Activated B cell treated with CpG ODN at 0.5 μM for 24 hours (primary cell): Measurements from ENCODE around the gene PPM1A. TPM values are rescaled to one million over a fixed set of nuclear protein-coding genes. Genes with fewer than 3 reads are reported as not detected.

ENCODE experiments used
- ATAC-seq: fragments of 200-7000 bp; cut with Tn5 transposase; one replicate; pipeline ENCODE4 v1.10.0; 2021; ENCODE audit warnings: low read depth, mild to moderate bottlenecking, moderate library complexity
- CTCF ChIA-PET: fragments of 350-600 bp; sonication (Branson Sonifier 250); formaldehyde crosslinking; loops from one replicate; lab custom pipeline; 2021; ENCODE audit warnings: antibody characterized with exemption; lab: Charles Lee
- POLR2A ChIA-PET: fragments of 350-600 bp; sonication (Branson Sonifier 250); formaldehyde crosslinking; loops from one replicate; lab custom pipeline; 2021; ENCODE audit warnings: antibody characterized with exemption; lab: Charles Lee
- DNase-seq: peaks from one replicate; pipeline ENCODE4 v3.0.0; 2022
- H3K27ac Mint-ChIP-seq: one replicate; pipeline ENCODE4 v1.8.0; 2020; ENCODE audit warnings: mixed read lengths
- H3K27me3 Mint-ChIP-seq: one replicate; pipeline ENCODE4 v1.8.0; 2021; ENCODE audit warnings: mixed read lengths
- H3K36me3 Mint-ChIP-seq: one replicate; pipeline ENCODE4 v1.8.0; 2021; ENCODE audit warnings: low read depth, mixed read lengths
- H3K4me1 Mint-ChIP-seq: one replicate; pipeline ENCODE4 v1.8.0; 2021; ENCODE audit warnings: mixed read lengths
- H3K4me3 Mint-ChIP-seq: one replicate; pipeline ENCODE4 v1.8.0; 2020; ENCODE audit warnings: mild to moderate bottlenecking, mixed read lengths
- H3K9me3 Mint-ChIP-seq: one replicate; pipeline ENCODE4 v1.8.0; 2020; ENCODE audit warnings: mixed read lengths
- intact Hi-C: fragments of 100-400 bp; cut with micrococcal nuclease; formaldehyde crosslinking; loops from one replicate; pipeline ENCODE4 v1.15.1; 2024
- total RNA-seq: library from RNA; stranded (reverse); gene quantifications from 2 replicates; pipeline ENCODE4 v1.2.3, GENCODE V29; 2022
- TF ChIP-seq, protein P1 (sequence below): fragments of 200-600 bp; IDR thresholded peaks from one replicate; pipeline ENCODE4 v1.8.0; 2022; ENCODE audit warnings: antibody characterized with exemption, mild to moderate bottlenecking

The PPM1A gene
- total RNA-seq, 1 donor from 2014 or later, result 47.5 TPM

DNA sequence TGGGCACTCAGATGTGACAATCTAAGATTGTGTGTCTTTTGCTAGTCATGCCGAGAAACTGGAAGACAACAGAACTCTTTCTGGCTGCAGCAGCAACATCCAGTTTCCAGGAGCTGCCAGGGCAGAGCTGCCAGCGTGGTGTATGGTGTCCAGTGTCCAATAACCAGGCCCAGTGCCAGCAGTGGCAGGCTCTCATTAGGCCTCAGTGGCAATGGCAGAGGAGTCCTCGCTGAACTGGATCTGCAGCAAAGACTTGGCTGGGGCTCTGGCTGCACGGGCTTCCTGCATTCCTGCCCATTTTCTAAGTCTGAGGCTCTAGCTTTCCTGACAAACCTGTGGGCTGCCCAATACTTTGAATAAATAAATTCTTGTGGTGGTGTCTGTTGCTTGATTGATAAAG lies 26.2 kb upstream of the PPM1A start:
- Mint-ChIP-seq H3K4me1 (peaks cover 10% of the 10 kb centered on the region), H3K36me3 (no peaks in the 10 kb centered on the region), H3K9me3 (no peaks in the 10 kb centered on the region), H3K27ac (no peak overlapping the region), H3K4me3 (no peak overlapping the region), H3K27me3 (no peaks in the 10 kb centered on the region)
- intact Hi-C loops, result no loop called here
- DNase-seq (no peak), ATAC-seq (no peak)
- ChIA-PET POLR2A (interaction anchor here (1.7 kb wide), 1 partner anchor 26 kb away, joined by 13 read pairs; the partner anchor contains the start of gene PPM1A), CTCF (no interaction called here)
- TF ChIP-seq, protein P1, sequence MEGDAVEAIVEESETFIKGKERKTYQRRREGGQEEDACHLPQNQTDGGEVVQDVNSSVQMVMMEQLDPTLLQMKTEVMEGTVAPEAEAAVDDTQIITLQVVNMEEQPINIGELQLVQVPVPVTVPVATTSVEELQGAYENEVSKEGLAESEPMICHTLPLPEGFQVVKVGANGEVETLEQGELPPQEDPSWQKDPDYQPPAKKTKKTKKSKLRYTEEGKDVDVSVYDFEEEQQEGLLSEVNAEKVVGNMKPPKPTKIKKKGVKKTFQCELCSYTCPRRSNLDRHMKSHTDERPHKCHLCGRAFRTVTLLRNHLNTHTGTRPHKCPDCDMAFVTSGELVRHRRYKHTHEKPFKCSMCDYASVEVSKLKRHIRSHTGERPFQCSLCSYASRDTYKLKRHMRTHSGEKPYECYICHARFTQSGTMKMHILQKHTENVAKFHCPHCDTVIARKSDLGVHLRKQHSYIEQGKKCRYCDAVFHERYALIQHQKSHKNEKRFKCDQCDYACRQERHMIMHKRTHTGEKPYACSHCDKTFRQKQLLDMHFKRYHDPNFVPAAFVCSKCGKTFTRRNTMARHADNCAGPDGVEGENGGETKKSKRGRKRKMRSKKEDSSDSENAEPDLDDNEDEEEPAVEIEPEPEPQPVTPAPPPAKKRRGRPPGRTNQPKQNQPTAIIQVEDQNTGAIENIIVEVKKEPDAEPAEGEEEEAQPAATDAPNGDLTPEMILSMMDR, result no peak

DNA sequence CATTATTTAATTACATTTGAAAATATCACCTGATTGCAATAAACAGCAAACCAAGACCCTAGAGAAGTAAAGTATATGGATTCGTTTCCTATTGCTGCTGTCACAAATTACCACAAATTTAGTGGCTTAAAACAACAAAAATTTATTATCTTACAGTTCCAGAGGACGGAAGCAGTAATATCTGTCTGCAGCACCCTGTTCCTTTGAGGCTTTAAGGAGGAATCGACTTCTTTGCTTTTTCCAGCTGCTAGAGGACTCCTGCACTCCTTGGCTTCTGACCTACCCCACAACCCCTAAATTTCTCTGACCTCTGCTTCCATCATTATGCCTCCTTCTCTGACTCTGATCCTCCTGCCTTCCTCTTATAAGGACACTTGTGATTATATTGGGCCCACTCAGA lies 23.8 kb upstream of the PPM1A start:
- intact Hi-C loops, result no loop called here
- no peaks in the 10 kb centered on the region for H3K9me3 Mint-ChIP-seq
- ChIA-PET POLR2A (no interaction called here), CTCF (no interaction called here)
- no peak for DNase-seq
- TF ChIP-seq, protein P1, result no peak
- ATAC-seq, result no peak
- no peak overlapping the region for H3K27ac Mint-ChIP-seq
- H3K27me3 Mint-ChIP-seq, result no peaks in the 10 kb centered on the region
- no peaks in the 10 kb centered on the region for H3K36me3 Mint-ChIP-seq
- peaks cover 6% of the 10 kb centered on the region for H3K4me1 Mint-ChIP-seq
- no peak overlapping the region for H3K4me3 Mint-ChIP-seq

DNA sequence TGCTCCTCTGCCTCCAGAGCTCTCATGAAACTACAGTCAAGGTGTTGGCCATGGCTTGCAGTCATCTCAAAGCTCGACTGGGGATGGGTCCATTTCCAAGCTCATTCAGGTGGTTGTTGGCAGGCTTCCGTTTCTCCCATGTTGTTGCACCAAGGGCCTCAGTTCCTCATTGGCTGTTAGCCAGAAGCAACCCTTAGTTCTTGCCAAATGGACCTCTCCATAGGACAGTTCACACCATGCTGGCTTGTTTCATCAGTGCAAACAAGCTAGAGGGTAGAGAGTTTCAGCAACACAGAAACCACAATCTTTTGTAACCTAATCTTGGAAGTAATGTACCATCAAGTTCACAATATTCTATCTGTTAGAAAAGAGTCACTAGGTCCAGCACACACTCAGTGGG lies 22.7 kb upstream of the PPM1A start:
- DNase-seq (no peak), ATAC-seq (no peak)
- intact Hi-C loops, result no loop called here
- H3K4me1 Mint-ChIP-seq, result no peaks in the 10 kb centered on the region
- H3K36me3 Mint-ChIP-seq, result no peaks in the 10 kb centered on the region
- no peak overlapping the region for H3K27ac Mint-ChIP-seq
- peaks cover 2% of the 10 kb centered on the region for H3K9me3 Mint-ChIP-seq
- POLR2A ChIA-PET, result interaction anchor here (0.6 kb wide), 1 partner anchor 22 kb away, joined by 4 read pairs; no protein-coding TSS in a partner anchor
- CTCF ChIA-PET, result no interaction called here
- no peak overlapping the region for H3K4me3 Mint-ChIP-seq
- TF ChIP-seq, protein P1, result no peak
- H3K27me3 Mint-ChIP-seq, result no peaks in the 10 kb centered on the region

DNA sequence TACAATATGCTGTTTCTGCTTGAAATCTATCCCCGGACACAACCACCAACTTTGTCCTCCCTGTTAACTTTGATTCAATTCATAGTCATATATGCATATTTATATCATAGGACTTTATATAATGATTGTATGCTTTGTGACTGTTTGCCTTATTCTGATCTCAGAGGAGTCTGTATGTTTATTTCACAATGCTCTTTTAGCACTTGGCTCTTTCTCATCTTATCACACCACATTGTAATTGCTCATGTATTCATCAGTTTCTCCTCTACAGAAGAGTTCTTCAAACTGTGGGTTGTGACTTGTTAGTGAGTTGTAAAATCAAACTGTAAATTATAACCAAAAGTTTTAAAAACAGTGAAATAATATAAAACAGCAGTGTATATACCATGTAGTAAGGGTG lies 21.7 kb upstream of the PPM1A start:
- POLR2A ChIA-PET, result no interaction called here
- intact Hi-C loops, result no loop called here
- TF ChIP-seq, protein P1, result no peak
- CTCF ChIA-PET, result no interaction called here
- DNase-seq (no peak), ATAC-seq (no peak)
- Mint-ChIP-seq H3K27me3 (no peaks in the 10 kb centered on the region), H3K36me3 (peaks cover under 1% of the 10 kb centered on the region), H3K27ac (no peak overlapping the region), H3K9me3 (peaks cover 4% of the 10 kb centered on the region), H3K4me1 (no peaks in the 10 kb centered on the region), H3K4me3 (no peak overlapping the region)

DNA sequence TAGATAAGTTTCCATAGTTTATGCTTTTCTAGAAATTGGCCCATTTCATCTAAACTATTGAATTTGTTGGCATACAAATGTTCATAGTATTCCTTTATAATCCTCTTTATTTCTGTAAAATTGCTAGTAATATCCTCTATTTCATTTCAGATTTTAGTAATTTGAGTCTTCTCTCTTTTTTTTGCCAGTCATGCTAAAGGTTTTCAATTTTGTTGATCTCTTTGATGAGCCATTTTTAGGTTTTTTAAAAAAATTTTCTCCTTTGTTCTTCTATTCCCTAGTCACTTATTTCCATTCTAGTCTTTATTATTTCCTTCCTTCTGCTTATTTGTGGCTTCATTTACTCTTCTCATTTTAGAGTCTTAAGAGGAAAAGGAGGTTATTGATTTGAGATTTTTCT lies 19.4 kb upstream of the PPM1A start:
- H3K36me3 Mint-ChIP-seq, result peaks cover 2% of the 10 kb centered on the region
- DNase-seq, result no peak
- peaks cover 11% of the 10 kb centered on the region for H3K9me3 Mint-ChIP-seq
- H3K27ac Mint-ChIP-seq, result no peak overlapping the region
- POLR2A ChIA-PET, result no interaction called here
- no peak for ATAC-seq
- intact Hi-C loops, result no loop called here
- no peak overlapping the region for H3K4me3 Mint-ChIP-seq
- no peaks in the 10 kb centered on the region for H3K27me3 Mint-ChIP-seq
- CTCF ChIA-PET, result no interaction called here
- TF ChIP-seq, protein P1, result no peak
- H3K4me1 Mint-ChIP-seq, result no peaks in the 10 kb centered on the region
